Activated CD8-positive, alpha-beta memory T cell treated with anti-CD3 and anti-CD28 coated beads, Interleukin-2, amount 50 U/mL, for 1 hour (primary cell): ENCODE results near the gene C3orf20.
A peak's percentile ranks its signal among the peaks of the same experiment; 100 is the strongest.

Source experiments
- DNase-seq: peaks from one replicate; pipeline ENCODE4 v3.0.0-alpha.2; 2020; ENCODE audit errors: extremely low read depth

Gene C3orf20

GRCh38 chr3:14674841-14675240 is at the start of gene C3orf20:
TSS of gene C3orf20 (plus strand) at chr3:14675141. CDS start at chr3:14682714, 7,573 bp downstream.
- DNase-seq = no peak

- DNase-seq = no peak
Observed at GRCh38 chr3:14625443-14625842, 49.5 kb upstream of the C3orf20 start.

- DNase-seq = no peak
Observed at GRCh38 chr3:14627815-14628214, 47.1 kb upstream of the C3orf20 start.

- no peak for DNase-seq
Observed at GRCh38 chr3:14628406-14628805, 46.5 kb upstream of the C3orf20 start.

- no peak for DNase-seq
Observed at GRCh38 chr3:14630404-14631100, 44.4 kb upstream of the C3orf20 start.

GRCh38 chr3:14631101-14631497 is 43.8 kb upstream of the C3orf20 start:
- DNase-seq = no peak

- DNase-seq = no peak
Observed at GRCh38 chr3:14631687-14632441, 43.1 kb upstream of the C3orf20 start.

GRCh38 chr3:14632442-14632930 is 42.5 kb upstream of the C3orf20 start:
- no peak for DNase-seq

GRCh38 chr3:14633417-14633816 is 41.5 kb upstream of the C3orf20 start:
- no peak for DNase-seq

- DNase-seq = peak; percentile 5
Observed at GRCh38 chr3:14633819-14634424, 41.0 kb upstream of the C3orf20 start.

GRCh38 chr3:14634763-14635400 is 40.1 kb upstream of the C3orf20 start:
- DNase-seq = no peak

- DNase-seq = no peak
Observed at GRCh38 chr3:14636496-14637087, 38.3 kb upstream of the C3orf20 start.

GRCh38 chr3:14640157-14640562 is 34.8 kb upstream of the C3orf20 start:
- no peak for DNase-seq

GRCh38 chr3:14640734-14641133 is 34.2 kb upstream of the C3orf20 start:
- DNase-seq = no peak

- DNase-seq = no peak
Observed at GRCh38 chr3:14641346-14641745, 33.6 kb upstream of the C3orf20 start.

- no peak for DNase-seq
Observed at GRCh38 chr3:14645453-14645852, 29.5 kb upstream of the C3orf20 start.

GRCh38 chr3:14646131-14646573 is 28.8 kb upstream of the C3orf20 start:
- DNase-seq = no peak

- DNase-seq = no peak
Observed at GRCh38 chr3:14646589-14647413, 28.1 kb upstream of the C3orf20 start.

- no peak for DNase-seq
Observed at GRCh38 chr3:14647976-14648955, 26.7 kb upstream of the C3orf20 start.

- DNase-seq = no peak
Observed at GRCh38 chr3:14649466-14649865, 25.5 kb upstream of the C3orf20 start.
